ENCODE results near the gene CYB5D1. TPM values are rescaled to one million over a fixed set of nuclear protein-coding genes. Genes with fewer than 3 reads are reported as not detected.

Gene CYB5D1
- total and polyA plus RNA-seq, 2 of the 8 experiments (the other 6 are each of a cell fraction or from before 2014, with no cell fraction given): 11.0 to 18.0 TPM

GRCh38 chr17:7836596-7837407, 21.0 kb upstream of the CYB5D1 start:
- no peak overlapping the region for H4K91ac ChIP-seq (replicated peaks; ENCODE audit: insufficient read length, low read length)
- peak overlapping the region; percentile 84 to 93 for H3K4me2 ChIP-seq (ENCODE audit: insufficient read depth in 1 of 2, low read depth in 2 of 2, low read length in 2 of 2)
- no peak overlapping the region for H4K5ac ChIP-seq (ENCODE audit: insufficient read length, low read depth, low read length)
- peaks cover 0 to 27% of the 10 kb centered on the region in 2 experiments for H4K20me1 ChIP-seq (replicated peaks in 1 of 2; ENCODE audit: control insufficient read depth in 1 of 2, insufficient read depth in 2 of 2, low read length in 2 of 2)
- no peak overlapping the region; the same call in 1 of the 2 replicates for H4K8ac ChIP-seq (ENCODE audit: extremely low read depth, insufficient read depth, low read length)
- H3K18ac ChIP-seq (ENCODE audit: extremely low read depth, low read length): no peak overlapping the region
- H3K9me3 ChIP-seq (ENCODE audit: insufficient read depth in 2 of 2, low read depth in 1 of 2, low read length in 1 of 2): no peaks in the 10 kb centered on the region
- no peak overlapping the region for H3K56ac ChIP-seq (replicated peaks; ENCODE audit: insufficient read length, low read depth, low read length)
- FAIRE-seq (peak; percentile 87), DNase-seq (ENCODE audit: low read depth in 1 of 2, low spot score in 2 of 2) (peak; percentile 91 to 95)
- H3K27ac ChIP-seq (ENCODE audit: low read depth, low read length): no peak overlapping the region; the same call in 1 of the 2 replicates
- peak overlapping the region in 2 of 4 experiments; percentile 58 to 66; a peak in 3 of 7 replicates for H3K9ac ChIP-seq (replicated peaks in 1 of 4; ENCODE audit: extremely low read depth in 1 of 4, low read depth in 3 of 4, low read length in 3 of 4)
- H3K23ac ChIP-seq (ENCODE audit: insufficient read length): no peak overlapping the region
- CTCF ChIA-PET (ENCODE audit: partially characterized antibody): interaction anchor here (0.6 to 5.9 kb wide), 10 partner anchors 9 to 242 kb away, joined by 3 to 44 read pairs (median 6); partner anchors contain the start of gene WRAP53
- H3K79me1 ChIP-seq (ENCODE audit: low read depth, low read length): no peaks in the 10 kb centered on the region
- peaks cover 30% of the 10 kb centered on the region for H3K23me2 ChIP-seq (ENCODE audit: low read depth, low read length)
- no peak overlapping the region for H3K14ac ChIP-seq (ENCODE audit: insufficient read length)
- no peak overlapping the region for H2AFZ ChIP-seq (ENCODE audit: low read length)
- H3K4ac ChIP-seq (replicated peaks; ENCODE audit: insufficient read length, low read depth, low read length): no peak overlapping the region
- H2BK20ac ChIP-seq (ENCODE audit: low read length): no peak overlapping the region
- H3K4me1 ChIP-seq (replicated peaks in 1 of 4; ENCODE audit: control insufficient read depth in 3 of 4, insufficient read depth in 4 of 4, low read length in 3 of 4): peaks cover 10 to 29% (median 19%) of the 10 kb centered on the region in 4 experiments
- H3K79me2 ChIP-seq (ENCODE audit: control insufficient read depth in 1 of 2, insufficient read depth in 2 of 2, low read length in 2 of 2): no peaks in the 10 kb centered on the region
- no peak overlapping the region for H2BK120ac ChIP-seq (replicated peaks; ENCODE audit: low read depth, low read length)
- H3K36me3 ChIP-seq (ENCODE audit: control insufficient read depth in 2 of 4, insufficient read depth in 4 of 4, low read length in 3 of 4): no peaks in the 10 kb centered on the region
- H3K27me3 ChIP-seq (replicated peaks in 1 of 4; ENCODE audit: control insufficient read depth in 3 of 4, extremely low read depth in 1 of 4, insufficient read depth in 3 of 4, low read length in 3 of 4): peaks cover 21 to 54% (median 49%) of the 10 kb centered on the region in 4 experiments
- WGBS, 2 experiments (ENCODE audit: extremely low coverage in 1 of 2, insufficient coverage in 1 of 2, insufficient read length in 1 of 2, insufficient replicate concordance in 2 of 2, low coverage in 1 of 2, low lambda C conversion rate in 2 of 2, missing lambda C conversion rate in 1 of 2): 1% methylated on average over 14 of the region's 19 CpGs; no CpG with 5 or more reads in 1 of the 2 experiments
- peak overlapping the region; percentile 45 to 77 (median 62) for H3K4me3 ChIP-seq (ENCODE audit: extremely low read depth in 1 of 4, insufficient read depth in 2 of 4, low read depth in 3 of 4, low read length in 4 of 4)
- H2BK5ac ChIP-seq (ENCODE audit: low read depth, low read length): peak overlapping the region; percentile 11; the same call in 1 of the 2 replicates
- POLR2A ChIA-PET (ENCODE audit: partially characterized antibody): interaction anchor here (0.6 to 5.2 kb wide), 17 partner anchors 8 to 499 kb away, joined by 3 to 34 read pairs (median 4); partner anchors contain the start of genes DNAH2, MPDU1, NAA38 and TMEM88
- no peak overlapping the region for H2BK15ac ChIP-seq (ENCODE audit: low read length)
- no peak overlapping the region for H2BK12ac ChIP-seq (ENCODE audit: low read depth, low read length)
- no peak overlapping the region for H2AK5ac ChIP-seq (ENCODE audit: low read depth, low read length)
- TF ChIP-seq TAF7 (optimal IDR thresholded peaks at IDR 0.05; ENCODE audit: borderline replicate concordance, low read depth, low read length) (peak; percentile 65), EP300 (IDR thresholded peaks at IDR 0.05; ENCODE audit: borderline replicate concordance in 1 of 2, low read depth in 2 of 2, low read length in 2 of 2) (peak in 1 of 2 experiments; percentile 97; a peak in 2 of 3 replicates), JUN (IDR thresholded peaks at IDR 0.05; ENCODE audit: low read depth, low read length) (peak; percentile 71), SP1 (IDR thresholded peaks at IDR 0.05; ENCODE audit: low read depth, low read length) (peak; percentile 100), POLR2A (IDR thresholded peaks at IDR 0.05; ENCODE audit: control extremely low read depth in 1 of 2, low read depth in 2 of 2, low read length in 2 of 2) (no peak), RBBP5 (IDR thresholded peaks at IDR 0.05; ENCODE audit: borderline replicate concordance, low read depth, low read length) (no peak), RFX5 (IDR thresholded peaks at IDR 0.05; ENCODE audit: borderline replicate concordance, low read depth, low read length) (peak; percentile 78), CBX8 (IDR thresholded peaks at IDR 0.05; ENCODE audit: borderline replicate concordance, low read depth, low read length) (no peak), EGR1 (IDR thresholded peaks at IDR 0.05; ENCODE audit: borderline replicate concordance, low read depth, low read length) (peak; percentile 97), CHD2 (IDR thresholded peaks at IDR 0.05; ENCODE audit: low read length) (peak; percentile 85), SIX5 (IDR thresholded peaks at IDR 0.05; ENCODE audit: low read depth, low read length) (no peak)
- TF ChIP-seq, protein P1, sequence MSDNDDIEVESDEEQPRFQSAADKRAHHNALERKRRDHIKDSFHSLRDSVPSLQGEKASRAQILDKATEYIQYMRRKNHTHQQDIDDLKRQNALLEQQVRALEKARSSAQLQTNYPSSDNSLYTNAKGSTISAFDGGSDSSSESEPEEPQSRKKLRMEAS (IDR thresholded peaks at IDR 0.05): peak; percentile 96

All from H1 (cell line).